Natural killer cell (primary cell): Measurements from ENCODE around the gene KCNJ10. TPM values are rescaled to one million over a fixed set of nuclear protein-coding genes. Genes with fewer than 3 reads are reported as not detected.

Experiments used
- ATAC-seq, 3 donors: fragments of 150-1000 bp in 2 of 3; fragments of 200-7000 bp in 1 of 3; cut with Tn5 transposase; 1 replicate in 1 of 3; 2 replicates in 2 of 3; pipeline ENCODE4 v1.10.0; 2021; ENCODE audit warnings: mild to moderate bottlenecking in 2 of 3, moderate library complexity in 2 of 3
- DNase-seq, 2 donors: peaks; one replicate each; pipeline versions ENCODE4 v3.0.0 to v3.0.0-alpha.2; 2013 to 2021; ENCODE audit warnings: mixed read lengths in 1 of 2
- H3K27ac ChIP-seq: one replicate; pipeline ENCODE4 v1.5.1; 2013; ENCODE audit warnings: mild to moderate bottlenecking, low read length
- H3K27me3 ChIP-seq: one replicate; pipeline ENCODE4 v1.6.1; 2013; ENCODE audit warnings: low read length; ENCODE audit not compliant: control insufficient read depth, insufficient read depth
- H3K36me3 ChIP-seq: one replicate; pipeline ENCODE4 v1.6.1; 2013; ENCODE audit warnings: low read length; ENCODE audit not compliant: control insufficient read depth, insufficient read depth
- H3K4me1 ChIP-seq: one replicate; pipeline ENCODE4 v1.6.1; 2013; ENCODE audit warnings: low read length; ENCODE audit not compliant: control insufficient read depth, insufficient read depth
- H3K4me3 ChIP-seq: one replicate; pipeline ENCODE4 v1.5.1; 2013; ENCODE audit warnings: low read length
- H3K9me3 ChIP-seq: one replicate; pipeline ENCODE4 v1.6.1; 2013; ENCODE audit warnings: low read length; ENCODE audit not compliant: control insufficient read depth, insufficient read depth
- H3K27ac Mint-ChIP-seq, 2 donors: one replicate each; pipeline ENCODE4 v1.8.0; 2022; ENCODE audit warnings: mild to moderate bottlenecking in 2 of 2, mixed read lengths in 2 of 2, moderate library complexity in 1 of 2
- H3K27me3 Mint-ChIP-seq, 2 donors: one replicate each; pipeline ENCODE4 v1.8.0; 2022; ENCODE audit warnings: low read depth in 2 of 2, mixed read lengths in 2 of 2
- H3K36me3 Mint-ChIP-seq: one replicate; pipeline ENCODE4 v1.8.0; 2022; ENCODE audit warnings: mixed read lengths
- H3K4me1 Mint-ChIP-seq, 2 donors: one replicate each; pipeline ENCODE4 v1.8.0; 2022; ENCODE audit warnings: mixed read lengths in 2 of 2
- H3K4me3 Mint-ChIP-seq: one replicate; pipeline ENCODE4 v1.8.0; 2022; ENCODE audit warnings: mild to moderate bottlenecking, moderate library complexity, mixed read lengths
- H3K9me3 Mint-ChIP-seq, 2 donors: one replicate each; pipeline ENCODE4 v1.8.0; 2022; ENCODE audit warnings: mixed read lengths in 2 of 2
- WGBS: methylation state at CpG from one replicate; pipeline ENCODE4 v1.1.7; 2013; ENCODE audit warnings: missing lambda C conversion rate; ENCODE audit not compliant: insufficient coverage; 5-methylcytosine and 5-hydroxymethylcytosine counted together
- intact Hi-C: fragments of 100-400 bp; cut with micrococcal nuclease; formaldehyde crosslinking; loops from one replicate; pipeline ENCODE4 v1.14.2; 2022
- total RNA-seq, 4 donors: library from RNA; stranded (reverse); fragments of 120-200 nt in 1 of 4; gene quantifications; one replicate each; pipeline versions ENCODE4 v1.2.3 to v1.2.4, GENCODE V29; 2013 to 2022
- TF ChIP-seq, protein P1 (sequence below): fragments of 200-600 bp; IDR thresholded peaks from one replicate; pipeline ENCODE4 v1.8.0; 2022; ENCODE audit warnings: antibody characterized with exemption

The KCNJ10 gene
- total RNA-seq, 3 donors from 2014 or later (not counting 1 experiment from before 2014, with no cell fraction given): not detected

GRCh38 chr1:160058087-160058486, 11.9 kb downstream of the KCNJ10 start:
- no peaks in the 10 kb centered on the region for H3K9me3 Mint-ChIP-seq
- Histone ChIP-seq H3K4me1 (no peaks in the 10 kb centered on the region), H3K27me3 (no peaks in the 10 kb centered on the region), H3K9me3 (no peaks in the 10 kb centered on the region), H3K36me3 (no peaks in the 10 kb centered on the region), H3K4me3 (no peak overlapping the region), H3K27ac (no peak overlapping the region)
- DNase-seq (no peak), ATAC-seq (no peak)
- TF ChIP-seq, protein P1, sequence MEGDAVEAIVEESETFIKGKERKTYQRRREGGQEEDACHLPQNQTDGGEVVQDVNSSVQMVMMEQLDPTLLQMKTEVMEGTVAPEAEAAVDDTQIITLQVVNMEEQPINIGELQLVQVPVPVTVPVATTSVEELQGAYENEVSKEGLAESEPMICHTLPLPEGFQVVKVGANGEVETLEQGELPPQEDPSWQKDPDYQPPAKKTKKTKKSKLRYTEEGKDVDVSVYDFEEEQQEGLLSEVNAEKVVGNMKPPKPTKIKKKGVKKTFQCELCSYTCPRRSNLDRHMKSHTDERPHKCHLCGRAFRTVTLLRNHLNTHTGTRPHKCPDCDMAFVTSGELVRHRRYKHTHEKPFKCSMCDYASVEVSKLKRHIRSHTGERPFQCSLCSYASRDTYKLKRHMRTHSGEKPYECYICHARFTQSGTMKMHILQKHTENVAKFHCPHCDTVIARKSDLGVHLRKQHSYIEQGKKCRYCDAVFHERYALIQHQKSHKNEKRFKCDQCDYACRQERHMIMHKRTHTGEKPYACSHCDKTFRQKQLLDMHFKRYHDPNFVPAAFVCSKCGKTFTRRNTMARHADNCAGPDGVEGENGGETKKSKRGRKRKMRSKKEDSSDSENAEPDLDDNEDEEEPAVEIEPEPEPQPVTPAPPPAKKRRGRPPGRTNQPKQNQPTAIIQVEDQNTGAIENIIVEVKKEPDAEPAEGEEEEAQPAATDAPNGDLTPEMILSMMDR: no peak
- WGBS: 57% methylated on average over 2 of the region's 2 CpGs
- H3K4me1 Mint-ChIP-seq: no peaks in the 10 kb centered on the region
- H3K27ac Mint-ChIP-seq: no peak overlapping the region
- peaks cover 31 to 52% of the 10 kb centered on the region in 2 donors for H3K27me3 Mint-ChIP-seq
- H3K4me3 Mint-ChIP-seq: no peak overlapping the region
- intact Hi-C loops: no loop called here
- no peaks in the 10 kb centered on the region for H3K36me3 Mint-ChIP-seq

- Histone ChIP-seq H3K4me1 (no peaks in the 10 kb centered on the region), H3K36me3 (no peaks in the 10 kb centered on the region), H3K9me3 (no peaks in the 10 kb centered on the region), H3K4me3 (no peak overlapping the region), H3K27ac (no peak overlapping the region), H3K27me3 (no peaks in the 10 kb centered on the region)
- 62% methylated on average over 1 of the region's 1 CpG for WGBS
- intact Hi-C loops: no loop called here
- H3K4me1 Mint-ChIP-seq: no peaks in the 10 kb centered on the region
- ATAC-seq (no peak), DNase-seq (no peak)
- no peaks in the 10 kb centered on the region for H3K36me3 Mint-ChIP-seq
- TF ChIP-seq, protein P1: no peak
- no peak overlapping the region for H3K4me3 Mint-ChIP-seq
- no peaks in the 10 kb centered on the region for H3K9me3 Mint-ChIP-seq
- peaks cover 33 to 61% of the 10 kb centered on the region in 2 donors for H3K27me3 Mint-ChIP-seq
- H3K27ac Mint-ChIP-seq: no peak overlapping the region
These were observed 13.3 kb downstream of the KCNJ10 start for GRCh38 chr1:160056648-160057169.

DNA sequence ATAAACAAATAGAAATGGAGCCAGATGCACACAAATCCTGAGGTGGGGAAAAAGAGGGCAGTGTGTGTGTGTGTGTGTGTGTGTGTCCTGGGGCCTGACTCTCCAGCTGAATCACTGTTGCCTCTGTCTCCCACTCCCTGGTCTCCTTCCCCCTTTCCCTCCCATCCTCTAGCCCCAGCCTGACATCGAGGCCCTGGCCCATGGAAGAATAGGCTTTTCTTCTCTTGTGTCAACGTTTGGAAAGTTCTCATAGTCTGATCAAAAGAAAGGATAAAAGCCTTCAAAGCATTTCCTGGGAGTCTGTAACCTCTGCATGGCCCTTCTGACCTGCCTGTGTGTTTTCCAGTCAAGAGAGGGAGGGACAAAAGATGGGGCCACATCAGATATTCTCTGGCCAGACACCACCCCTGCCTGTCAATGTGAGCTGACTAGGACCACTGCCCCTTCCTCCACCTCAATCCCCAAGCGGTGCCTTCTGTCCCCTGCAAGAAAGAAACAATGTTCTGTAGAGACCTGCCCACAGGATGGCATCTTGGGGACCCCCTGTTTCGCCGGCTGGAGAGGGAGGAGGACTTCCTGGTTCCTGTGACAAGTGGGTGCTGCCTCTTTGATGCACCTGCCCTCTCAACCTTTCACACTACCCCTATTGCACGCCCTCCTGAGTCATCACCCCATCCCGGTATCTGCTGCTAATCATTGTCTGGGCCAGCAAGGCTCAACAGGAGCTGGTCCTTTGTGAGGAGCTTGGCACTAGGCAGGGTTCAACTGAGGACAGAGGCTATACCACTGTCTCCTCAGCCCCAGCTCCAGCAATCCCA, 16.2 kb downstream of the KCNJ10 start:
- intact Hi-C loops: no loop called here
- TF ChIP-seq, protein P1: no peak
- 68% methylated on average over 7 of the region's 7 CpGs for WGBS
- no peaks in the 10 kb centered on the region for H3K4me1 Mint-ChIP-seq
- peaks cover 44 to 49% of the 10 kb centered on the region in 2 donors for H3K27me3 Mint-ChIP-seq
- ATAC-seq (no peak), DNase-seq (no peak)
- Histone ChIP-seq H3K4me1 (no peaks in the 10 kb centered on the region), H3K9me3 (no peaks in the 10 kb centered on the region), H3K36me3 (no peaks in the 10 kb centered on the region), H3K27me3 (no peaks in the 10 kb centered on the region), H3K27ac (no peak overlapping the region), H3K4me3 (no peak overlapping the region)
- no peak overlapping the region for H3K4me3 Mint-ChIP-seq
- no peak overlapping the region for H3K27ac Mint-ChIP-seq
- H3K9me3 Mint-ChIP-seq: no peaks in the 10 kb centered on the region
- H3K36me3 Mint-ChIP-seq: no peaks in the 10 kb centered on the region
